Measurements from ENCODE around the gene DCUN1D3.
"Not testable (repeated sequence)": the region's sequence is repeated elsewhere in the genome, so short reads cannot be mapped to it uniquely, and the experiment has no call there.

Gene DCUN1D3

GRCh38 chr16:20862162-20862960 lies 37.8 kb downstream of the DCUN1D3 start:
- no peak for DNase-seq (ENCODE audit: low read depth)

DNA sequence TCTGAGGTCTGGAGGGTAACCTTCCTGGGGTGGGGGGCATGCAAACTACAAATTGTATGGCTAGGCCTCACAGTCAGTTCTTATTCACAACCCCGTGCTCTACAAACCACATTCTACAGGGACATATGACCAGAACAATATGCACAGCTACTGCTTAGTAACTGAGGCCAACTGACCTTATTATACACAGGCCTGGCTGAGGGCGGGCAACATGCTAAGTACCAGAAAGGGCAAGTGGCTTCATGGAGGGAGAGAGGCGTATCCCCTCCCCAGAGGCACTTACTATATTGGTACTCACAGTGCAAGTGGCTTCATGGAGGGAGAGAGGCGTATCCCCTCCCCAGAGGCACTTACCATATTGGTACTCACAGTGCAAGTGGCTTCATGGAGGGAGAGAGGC lies 39.2 kb downstream of the DCUN1D3 start:
- not testable (repeated sequence) for DNase-seq (ENCODE audit: low read depth)

GRCh38 chr16:20860361-20860760 lies 39.8 kb downstream of the DCUN1D3 start:
- DNase-seq (ENCODE audit: low read depth) = no peak

GRCh38 chr16:20859699-20860098 lies 40.5 kb downstream of the DCUN1D3 start:
- no peak for DNase-seq (ENCODE audit: low read depth)

DNA sequence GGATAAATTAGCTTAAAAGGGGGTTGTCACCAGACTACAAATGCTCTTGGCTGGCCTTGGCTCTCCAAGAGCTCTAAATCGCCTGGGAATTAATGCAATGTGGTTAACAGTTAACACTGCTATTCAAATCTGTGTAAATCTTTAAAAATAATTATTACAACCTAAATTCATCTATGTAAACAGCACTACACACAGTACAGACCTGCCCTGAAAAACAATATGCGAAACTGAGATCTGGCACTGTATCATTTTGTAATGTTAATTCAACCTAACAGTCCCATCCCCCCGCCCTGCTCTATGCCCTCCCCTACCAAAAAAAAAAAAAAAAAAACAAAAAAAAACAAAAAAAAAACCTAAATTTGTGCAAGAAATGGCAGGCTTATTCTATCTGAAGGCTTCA lies 40.9 kb downstream of the DCUN1D3 start:
- no peak for DNase-seq (ENCODE audit: low read depth)

GRCh38 chr16:20857281-20857680 lies 42.9 kb downstream of the DCUN1D3 start:
- DNase-seq (ENCODE audit: low read depth) = no peak

DNA sequence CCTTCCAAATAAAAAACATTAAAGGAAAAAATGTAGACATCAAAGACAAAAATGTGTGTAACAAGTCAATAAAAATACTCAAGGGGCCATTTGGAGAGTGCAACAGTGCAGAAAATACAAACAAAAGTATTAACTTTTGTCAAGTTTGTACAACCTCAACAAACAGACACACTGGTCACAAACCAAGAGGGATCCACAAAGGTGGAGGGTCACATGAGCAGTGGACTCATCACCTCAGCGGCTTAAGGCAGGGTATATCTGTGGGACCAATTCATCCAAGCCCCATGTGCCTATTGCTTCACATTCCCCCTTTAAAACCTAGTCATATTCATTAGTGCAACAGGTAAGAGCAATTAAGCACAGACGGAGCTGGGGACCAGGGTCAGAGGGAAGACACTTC lies 45.2 kb downstream of the DCUN1D3 start:
- no peak for DNase-seq (ENCODE audit: low read depth)

DNA sequence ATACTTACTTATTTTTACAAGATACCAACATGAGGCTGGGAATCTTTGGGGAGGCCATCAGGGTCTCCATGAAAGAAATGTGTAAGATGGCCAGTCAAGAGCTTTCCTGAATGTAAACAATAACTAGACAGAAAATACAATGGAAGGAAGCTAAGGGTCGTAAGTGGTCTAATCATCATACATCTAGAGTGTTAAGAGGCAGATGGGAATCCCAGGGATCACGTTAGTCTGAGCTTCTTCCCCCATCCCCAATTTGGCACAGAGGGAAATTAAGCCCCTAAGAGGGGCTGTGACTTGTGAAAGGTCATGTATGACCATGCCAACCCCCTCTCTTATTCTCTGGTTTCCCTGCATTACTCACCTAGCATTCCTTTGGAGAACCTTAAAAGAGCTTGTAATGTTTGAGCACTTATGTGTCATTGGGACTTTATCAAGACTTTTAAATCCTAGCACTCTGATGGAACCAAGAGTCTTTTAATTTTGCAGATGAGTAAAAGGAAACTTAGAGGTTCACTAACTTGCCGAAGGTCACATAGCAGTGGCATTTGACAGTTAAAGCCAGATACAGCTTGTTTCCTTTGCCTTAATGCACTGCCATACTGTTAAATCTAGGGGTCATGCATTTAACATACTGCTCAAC lies 46.1 kb downstream of the DCUN1D3 start:
- DNase-seq (ENCODE audit: low read depth) = no peak

- no peak for DNase-seq (ENCODE audit: low read depth)
Observed at GRCh38 chr16:20853143-20853542, 47.0 kb downstream of the DCUN1D3 start.

DNA sequence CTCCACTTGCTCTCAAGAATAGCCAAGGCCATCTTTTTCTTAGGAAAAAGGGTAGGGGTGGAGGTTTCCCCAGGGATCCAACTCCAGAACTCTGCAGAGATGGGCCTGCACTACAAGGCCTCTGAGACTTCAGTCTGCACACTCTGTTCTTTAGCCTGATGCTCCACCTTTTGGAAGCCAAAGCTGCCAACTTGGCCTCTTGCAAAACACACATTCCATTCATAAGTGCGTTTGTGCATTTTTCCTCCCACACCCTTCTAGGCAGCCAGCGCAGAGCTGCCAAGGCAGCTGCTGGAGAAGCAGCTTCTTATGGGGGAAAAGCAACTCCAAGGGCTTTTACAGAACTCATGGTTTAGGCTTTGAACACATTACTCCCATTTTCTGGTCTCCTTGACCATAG lies 48.6 kb downstream of the DCUN1D3 start:
- DNase-seq (ENCODE audit: low read depth) = no peak

- DNase-seq (ENCODE audit: low read depth) = no peak
Observed at GRCh38 chr16:20850981-20851380, 49.2 kb downstream of the DCUN1D3 start.

DNA sequence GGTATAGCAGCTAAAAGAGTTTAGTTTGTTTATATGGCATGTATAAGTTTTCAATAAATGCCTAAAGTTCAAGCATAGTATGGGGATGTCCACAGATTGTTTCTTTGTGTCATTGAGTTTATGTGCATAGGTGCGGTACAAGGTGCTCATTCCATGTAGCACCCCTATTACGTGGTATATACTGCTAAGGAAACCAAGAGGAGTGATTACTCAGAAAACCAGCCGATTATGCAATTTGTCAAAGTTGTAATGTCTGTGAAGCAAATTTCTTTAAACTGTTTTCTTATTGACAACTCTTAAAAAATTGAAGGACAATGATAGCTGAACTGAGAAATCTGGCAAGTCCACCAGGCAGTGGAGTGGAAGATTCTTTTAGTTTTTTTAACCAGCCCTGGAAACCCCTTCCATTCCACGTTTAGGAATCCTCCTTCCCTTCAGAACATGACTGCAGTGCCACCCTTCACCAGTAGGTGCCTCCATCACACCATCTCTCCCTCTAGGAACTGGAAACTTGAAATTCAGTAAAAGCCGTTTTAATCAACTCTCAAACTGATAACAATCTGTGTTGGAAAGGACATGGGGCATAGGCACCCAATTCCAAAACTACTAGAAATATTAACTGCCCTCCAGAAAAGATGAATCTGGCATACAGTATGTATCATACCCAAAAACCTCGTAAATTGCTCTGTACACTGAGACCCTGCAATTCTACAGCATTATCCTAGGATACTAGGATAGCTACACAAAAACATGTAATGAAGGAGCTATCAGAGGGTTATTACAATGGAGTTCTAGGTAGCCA lies 50.4 kb downstream of the DCUN1D3 start:
- peak; percentile 40 for DNase-seq (ENCODE audit: low read depth)

DNA sequence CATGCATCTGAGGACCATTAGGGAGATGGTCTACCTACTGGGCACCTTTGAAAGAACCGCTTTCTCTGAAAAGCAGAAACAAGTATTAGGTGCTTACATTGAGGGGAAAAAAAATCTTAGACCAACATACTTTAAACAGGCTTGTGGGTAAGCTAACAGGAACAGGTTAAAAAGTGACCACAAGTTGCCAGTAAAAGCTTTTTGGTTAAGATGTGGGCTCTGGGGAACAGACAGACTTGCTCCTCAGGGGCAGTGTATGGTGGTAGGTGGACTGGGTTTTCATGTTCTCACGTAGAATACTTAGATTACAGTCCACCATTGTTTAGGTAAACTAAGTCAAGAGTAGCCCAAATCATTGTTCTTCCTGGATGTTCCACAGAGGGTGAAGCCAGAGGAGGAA lies 52.6 kb downstream of the DCUN1D3 start:
- no peak for DNase-seq (ENCODE audit: low read depth)

DNA sequence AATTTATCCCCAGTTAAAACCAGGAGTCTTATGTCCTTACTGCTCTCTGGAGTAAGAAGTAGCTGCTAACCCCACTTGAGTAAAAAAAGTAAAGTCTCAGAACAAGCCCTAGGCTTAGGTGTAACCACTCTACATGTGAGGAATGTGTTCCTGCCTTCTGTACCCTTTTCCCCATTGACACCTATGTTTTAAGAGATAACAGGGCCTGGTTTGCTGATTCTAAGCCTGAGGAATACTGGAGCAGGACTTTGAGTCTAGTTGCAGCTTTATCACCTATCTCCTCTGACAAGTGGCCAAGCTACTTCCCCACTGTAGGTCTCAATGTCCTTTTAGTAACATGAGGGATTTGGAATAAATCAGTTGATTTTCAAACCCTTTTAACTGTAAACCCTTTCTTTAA lies 53.6 kb downstream of the DCUN1D3 start:
- no peak for DNase-seq (ENCODE audit: low read depth)

DNA sequence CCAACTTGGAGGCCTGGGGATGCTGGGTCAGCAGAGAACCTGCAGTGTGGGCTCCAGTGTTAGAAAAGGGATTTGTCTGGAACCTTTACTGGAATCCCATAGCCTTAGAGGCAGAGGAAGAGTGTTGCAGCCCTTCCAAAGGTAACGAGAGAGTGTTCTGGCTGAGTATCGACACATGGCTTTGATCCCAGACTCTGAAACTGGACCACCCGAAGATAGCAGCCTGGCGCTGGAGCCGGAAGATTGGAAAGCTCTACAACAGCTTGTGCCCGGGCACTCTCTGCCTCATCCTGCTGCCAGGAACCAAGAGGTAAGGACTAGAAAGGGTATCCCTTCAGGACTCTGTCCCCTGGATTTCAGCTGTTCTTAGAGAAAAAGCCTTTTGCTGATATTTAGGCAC lies 54.1 kb downstream of the DCUN1D3 start:
- no peak for DNase-seq (ENCODE audit: low read depth)

GRCh38 chr16:20844588-20844987 lies 55.6 kb downstream of the DCUN1D3 start:
- no peak for DNase-seq (ENCODE audit: low read depth)

DNA sequence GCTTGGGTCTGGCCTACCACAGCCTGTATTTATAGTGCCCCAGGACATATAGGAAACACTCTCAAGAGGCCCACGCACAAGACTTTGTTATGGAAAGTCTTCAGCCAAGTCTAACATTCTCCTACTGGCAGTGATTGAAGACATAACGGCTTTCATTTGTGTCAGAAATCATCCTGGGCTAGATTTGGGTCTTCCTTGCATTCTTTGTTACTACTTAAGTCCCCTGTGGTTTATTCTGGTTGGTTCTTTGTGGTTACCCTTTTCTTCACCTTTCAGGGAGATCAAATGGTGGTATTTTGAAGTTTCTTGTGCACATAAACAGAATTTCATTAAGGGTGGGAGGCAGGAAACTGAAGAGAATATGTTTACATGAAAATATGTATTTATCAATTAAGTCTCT lies 56.1 kb downstream of the DCUN1D3 start:
- no peak for DNase-seq (ENCODE audit: low read depth)

GRCh38 chr16:20839504-20839903 lies 60.7 kb downstream of the DCUN1D3 start:
- no peak for DNase-seq (ENCODE audit: low read depth)

DNA sequence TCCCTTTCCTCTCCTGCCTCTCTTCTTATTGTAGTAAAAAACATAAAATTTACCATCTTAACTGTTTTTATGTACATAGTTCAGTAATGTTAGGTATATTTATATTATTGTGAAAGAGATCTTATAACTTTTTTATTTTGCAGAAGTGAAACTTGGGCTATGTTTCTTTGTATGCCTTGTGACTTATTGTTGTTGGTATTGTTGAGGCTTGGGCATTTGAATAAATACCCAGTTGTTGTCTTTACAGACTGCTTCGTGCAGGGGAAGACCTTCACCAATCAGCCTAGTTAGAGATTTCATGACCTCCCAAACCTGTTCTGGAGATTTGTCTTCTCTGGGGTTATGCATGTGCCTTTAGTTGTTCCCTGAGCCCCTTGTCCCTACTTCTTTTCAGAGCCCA lies 61.9 kb downstream of the DCUN1D3 start:
- DNase-seq (ENCODE audit: low read depth) = no peak

DNA sequence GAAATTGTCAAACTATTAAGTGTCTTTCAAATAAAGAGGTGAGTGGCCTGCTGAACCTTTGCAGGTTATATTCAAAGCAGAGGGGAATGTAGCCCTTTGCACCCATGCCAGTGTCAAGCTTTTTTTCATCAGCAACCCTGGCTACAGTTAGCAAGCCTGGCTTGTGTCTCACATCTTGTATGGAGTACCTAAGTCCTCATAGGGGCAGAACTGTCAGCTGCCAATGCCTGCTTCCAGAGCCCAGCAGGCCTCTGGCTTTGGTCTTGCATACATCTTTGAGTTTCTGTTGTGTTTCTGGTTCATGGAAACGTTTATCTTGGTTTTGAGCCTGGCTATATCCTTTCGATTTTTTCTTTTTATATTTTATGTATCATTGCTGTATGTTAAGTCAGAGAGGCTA lies 67.1 kb downstream of the DCUN1D3 start:
- DNase-seq (ENCODE audit: low read depth) = no peak

- no peak for DNase-seq (ENCODE audit: low read depth)
Observed at GRCh38 chr16:20830372-20830771, 69.8 kb downstream of the DCUN1D3 start.

GRCh38 chr16:20829536-20829935 lies 70.6 kb downstream of the DCUN1D3 start:
- DNase-seq (ENCODE audit: low read depth) = no peak

- no peak for DNase-seq (ENCODE audit: low read depth)
Observed at GRCh38 chr16:20826039-20826566, 74.1 kb downstream of the DCUN1D3 start.

All from activated T-cell treated with anti-CD3 and anti-CD28 coated beads for 48 hours (primary cell).